ENCODE measurements around the gene KIAA0753.

DNA sequence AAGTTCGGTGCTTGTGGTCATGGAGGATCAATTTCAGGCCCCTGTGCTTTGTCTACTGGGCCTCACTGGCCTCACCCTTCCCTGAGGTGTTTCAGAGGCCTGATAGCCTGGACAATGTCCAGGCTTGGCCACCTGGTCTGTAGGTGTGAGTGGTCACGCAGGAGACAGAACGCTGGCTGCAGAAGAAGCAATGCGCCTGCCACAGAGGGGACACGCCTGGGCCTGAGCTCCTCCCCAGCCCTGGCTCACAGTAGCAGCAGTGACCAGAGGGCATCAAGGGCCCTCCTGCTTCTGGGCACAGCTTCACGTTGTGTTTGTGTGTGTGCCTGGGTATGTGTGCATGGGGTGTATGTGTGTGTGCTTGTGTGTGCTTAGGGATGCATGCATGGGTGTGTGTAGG is 82.2 kb downstream of the KIAA0753 start:
- TF ChIP-seq HDGF (IDR thresholded peaks at IDR 0.05; ENCODE audit: borderline replicate concordance) = no peak
- no peak for TF ChIP-seq FOXA1 (IDR thresholded peaks at IDR 0.05)
- no peak for TF ChIP-seq BHLHE40 (IDR thresholded peaks at IDR 0.05; ENCODE audit: borderline replicate concordance)
- TF ChIP-seq SP1 (IDR thresholded peaks at IDR 0.05) = no peak
- TF ChIP-seq SUZ12 (IDR thresholded peaks at IDR 0.05) = no peak
- TF ChIP-seq ZNF384 (IDR thresholded peaks at IDR 0.05) = no peak
